Transverse colon (tissue), 4 donors: ENCODE data around the gene PPP3CA.

Experiments used
- EP300 ChIP-seq: sonication (generic); formaldehyde crosslinking; IDR thresholded peaks from one replicate; pipeline ENCODE4 v1.6.1; 2017; ENCODE audit warnings: antibody characterized with exemption, low read depth
- POLR2A ChIP-seq: fragments of 450-650 bp; IDR thresholded peaks from one replicate; pipeline ENCODE4 v1.6.1; 2016; ENCODE audit warnings: antibody characterized with exemption, mild to moderate bottlenecking, moderate library complexity
- POLR2AphosphoS5 ChIP-seq, 3 donors: sonication (generic); formaldehyde crosslinking; IDR thresholded peaks; one replicate each; pipeline ENCODE4 v1.6.1; 2016; ENCODE audit warnings: antibody characterized with exemption in 3 of 3
- TF ChIP-seq, protein P1 (sequence below), 5 experiments: fragments of 200-600 bp in 3 of 5; fragments of 450-650 bp in 2 of 5; sonication (generic) in 3 of 5; IDR thresholded peaks; 1 replicate in 2 of 5; 2 replicates in 3 of 5; pipeline ENCODE4 v1.5.1; 2016 to 2017; ENCODE audit warnings: antibody characterized with exemption in 5 of 5, inconsistent platforms in 3 of 5, mild to moderate bottlenecking in 2 of 5, moderate library complexity in 1 of 5

DNA sequence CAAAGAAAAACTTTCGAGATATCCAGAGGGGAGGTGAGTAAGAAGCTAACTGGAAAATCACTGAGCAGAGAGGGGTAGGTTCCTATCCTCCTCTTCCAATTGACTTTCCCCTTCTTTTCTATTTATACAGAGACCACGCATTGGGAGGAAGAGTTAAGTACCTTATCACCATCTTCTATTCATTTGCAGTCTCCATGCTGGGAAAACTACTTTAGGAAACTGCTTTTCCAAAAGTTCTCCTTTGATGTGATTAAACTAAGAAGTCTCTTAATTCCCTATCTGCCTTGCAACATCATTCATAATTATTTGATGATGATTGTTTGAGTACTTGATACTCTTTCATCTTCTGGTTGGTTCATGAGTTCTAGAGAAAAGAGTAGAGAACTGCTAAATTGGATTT lies 306.6 kb downstream of the PPP3CA start:
- TF ChIP-seq POLR2AphosphoS5 (IDR thresholded peaks at IDR 0.05) = no peak
- TF ChIP-seq POLR2A = no peak
- TF ChIP-seq, protein P1, sequence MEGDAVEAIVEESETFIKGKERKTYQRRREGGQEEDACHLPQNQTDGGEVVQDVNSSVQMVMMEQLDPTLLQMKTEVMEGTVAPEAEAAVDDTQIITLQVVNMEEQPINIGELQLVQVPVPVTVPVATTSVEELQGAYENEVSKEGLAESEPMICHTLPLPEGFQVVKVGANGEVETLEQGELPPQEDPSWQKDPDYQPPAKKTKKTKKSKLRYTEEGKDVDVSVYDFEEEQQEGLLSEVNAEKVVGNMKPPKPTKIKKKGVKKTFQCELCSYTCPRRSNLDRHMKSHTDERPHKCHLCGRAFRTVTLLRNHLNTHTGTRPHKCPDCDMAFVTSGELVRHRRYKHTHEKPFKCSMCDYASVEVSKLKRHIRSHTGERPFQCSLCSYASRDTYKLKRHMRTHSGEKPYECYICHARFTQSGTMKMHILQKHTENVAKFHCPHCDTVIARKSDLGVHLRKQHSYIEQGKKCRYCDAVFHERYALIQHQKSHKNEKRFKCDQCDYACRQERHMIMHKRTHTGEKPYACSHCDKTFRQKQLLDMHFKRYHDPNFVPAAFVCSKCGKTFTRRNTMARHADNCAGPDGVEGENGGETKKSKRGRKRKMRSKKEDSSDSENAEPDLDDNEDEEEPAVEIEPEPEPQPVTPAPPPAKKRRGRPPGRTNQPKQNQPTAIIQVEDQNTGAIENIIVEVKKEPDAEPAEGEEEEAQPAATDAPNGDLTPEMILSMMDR (IDR thresholded peaks at IDR 0.05) = no peak
- no peak for TF ChIP-seq EP300
